Body of pancreas (tissue), 4 donors: ENCODE measurements around the gene CEP55. TPM values are rescaled to one million over a fixed set of nuclear protein-coding genes. Genes with fewer than 3 reads are reported as not detected.

Source experiments
- ATAC-seq: fragments of 150-250 bp; one replicate; pipeline ENCODE4 v1.9.1; 2016
- DNase-seq, 4 donors: peaks; one replicate each; pipeline ENCODE4 v3.0.0-alpha.2; 2019
- H3K27ac ChIP-seq, 4 donors: fragments of 200-600 bp; sonication (generic); 1 replicate in 3 of 4; 2 replicates in 1 of 4; pipeline versions ENCODE4 v1.5.1 to v1.6.1; 2016 to 2019; ENCODE audit warnings: mild to moderate bottlenecking in 1 of 4, mixed read lengths in 1 of 4, moderate library complexity in 1 of 4
- H3K27me3 ChIP-seq, 2 donors: fragments of 200-600 bp; sonication (generic); one replicate each; pipeline ENCODE4 v1.6.0; 2016; ENCODE audit warnings: mild to moderate bottlenecking in 1 of 2
- H3K36me3 ChIP-seq, 2 donors: fragments of 200-600 bp; sonication (generic); replicated peaks in 1 of 2; 2 replicates each; pipeline ENCODE4 v1.5.1; 2016; ENCODE audit warnings: low read depth in 2 of 2; ENCODE audit not compliant: insufficient read depth in 1 of 2
- H3K4me1 ChIP-seq: fragments of 200-600 bp; sonication (generic); one replicate; pipeline ENCODE4 v1.6.0; 2016
- H3K4me3 ChIP-seq, 2 donors: fragments of 200-600 bp; sonication (generic); 1 replicate in 1 of 2; 2 replicates in 1 of 2; pipeline ENCODE4 v1.5.1; 2016 to 2019
- H3K9me3 ChIP-seq, 3 donors: fragments of 200-600 bp; sonication (generic); 1 replicate in 2 of 3; 2 replicates in 1 of 3; pipeline ENCODE4 v1.5.1; 2016
- CTCF ChIP-seq, 7 experiments: fragments of 450-650 bp in 4 of 7; fragments of 200-600 bp in 3 of 7; sonication (generic) in 3 of 7; IDR thresholded peaks; one replicate each; pipeline ENCODE4 v1.5.1; 2016 to 2019; ENCODE audit warnings: antibody characterized with exemption in 7 of 7
- POLR2A ChIP-seq, 3 donors: fragments of 450-650 bp; IDR thresholded peaks; one replicate each; pipeline ENCODE4 v1.6.1; 2016; ENCODE audit warnings: antibody characterized with exemption in 3 of 3, mild to moderate bottlenecking in 2 of 3
- WGBS, 2 donors: methylation state at CpG; one replicate each; pipeline ENCODE4 v1.1.5; 2017; 5-methylcytosine and 5-hydroxymethylcytosine counted together
- intact Hi-C: fragments of 100-400 bp; cut with DNase I; formaldehyde crosslinking; loops from one replicate; pipeline ENCODE4 v1.15.1; 2023
- total RNA-seq, 2 donors: library from RNA; depleted of rRNA; stranded (reverse); fragments of >200 nt; gene quantifications; one replicate each; pipeline ENCODE4 v1.1.0, GENCODE V29; 2016

Gene CEP55
- total RNA-seq, 2 donors from 2014 or later = not detected

- no peak for ATAC-seq
- no peak overlapping the region for H3K4me3 ChIP-seq
- no peaks in the 10 kb centered on the region for H3K9me3 ChIP-seq
- intact Hi-C loops = no loop called here
- no peaks in the 10 kb centered on the region for H3K27me3 ChIP-seq
- DNase-seq = no peak
- H3K36me3 ChIP-seq = no peaks in the 10 kb centered on the region
- peaks cover 5% of the 10 kb centered on the region for H3K4me1 ChIP-seq
- TF ChIP-seq POLR2A (IDR thresholded peaks at IDR 0.05) (no peak), CTCF (IDR thresholded peaks at IDR 0.05) (no peak)
- no peak overlapping the region for H3K27ac ChIP-seq
- WGBS, 2 donors = 79 to 85% methylated on average over 2 of the region's 2 CpGs
Observed at GRCh38 chr10:93473161-93473560, 23.3 kb upstream of the CEP55 start.

GRCh38 chr10:93473804-93474472, 22.5 kb upstream of the CEP55 start:
- no peak for ATAC-seq
- H3K27me3 ChIP-seq = no peaks in the 10 kb centered on the region
- DNase-seq = no peak
- WGBS, 2 donors = 68 to 78% methylated on average over 7 of the region's 7 CpGs
- intact Hi-C loops = no loop called here
- H3K4me3 ChIP-seq = no peak overlapping the region
- TF ChIP-seq POLR2A (IDR thresholded peaks at IDR 0.05) (no peak), CTCF (IDR thresholded peaks at IDR 0.05) (no peak)
- no peaks in the 10 kb centered on the region for H3K9me3 ChIP-seq
- H3K36me3 ChIP-seq = no peaks in the 10 kb centered on the region
- no peak overlapping the region for H3K27ac ChIP-seq
- peaks cover 5% of the 10 kb centered on the region for H3K4me1 ChIP-seq

- intact Hi-C loops = no loop called here
Observed at GRCh38 chr10:93475227-93475626, 21.2 kb upstream of the CEP55 start.

GRCh38 chr10:93475871-93476270, 20.5 kb upstream of the CEP55 start:
- Histone ChIP-seq H3K36me3 (no peaks in the 10 kb centered on the region), H3K27ac (no peak overlapping the region), H3K4me1 (peaks cover 5% of the 10 kb centered on the region), H3K27me3 (no peaks in the 10 kb centered on the region), H3K9me3 (no peaks in the 10 kb centered on the region), H3K4me3 (no peak overlapping the region)
- intact Hi-C loops = no loop called here
- WGBS, 2 donors = 35 to 56% methylated on average over 2 of the region's 2 CpGs
- DNase-seq = no peak
- TF ChIP-seq CTCF (IDR thresholded peaks at IDR 0.05) (no peak), POLR2A (IDR thresholded peaks at IDR 0.05) (no peak)
- ATAC-seq = no peak

More at GRCh38 chr10:93475227-93475626, 21.2 kb upstream of the CEP55 start:
- peaks cover 5% of the 10 kb centered on the region for H3K4me1 ChIP-seq
- DNase-seq (no peak), ATAC-seq (no peak)
- no peak overlapping the region for H3K27ac ChIP-seq
- H3K27me3 ChIP-seq = no peaks in the 10 kb centered on the region
- H3K36me3 ChIP-seq = no peaks in the 10 kb centered on the region
- WGBS, 2 donors = 49 to 62% methylated on average over 2 of the region's 2 CpGs
- TF ChIP-seq POLR2A (IDR thresholded peaks at IDR 0.05) = no peak
- no peaks in the 10 kb centered on the region for H3K9me3 ChIP-seq
- no peak overlapping the region for H3K4me3 ChIP-seq

GRCh38 chr10:93476756-93477155, 19.7 kb upstream of the CEP55 start:
- peaks cover 5% of the 10 kb centered on the region for H3K4me1 ChIP-seq
- no peak overlapping the region for H3K27ac ChIP-seq
- no peak for TF ChIP-seq POLR2A (IDR thresholded peaks at IDR 0.05)
- no peaks in the 10 kb centered on the region for H3K36me3 ChIP-seq
- ATAC-seq = no peak
- DNase-seq = no peak
- H3K9me3 ChIP-seq = no peaks in the 10 kb centered on the region
- WGBS, 2 donors = 86 to 88% methylated on average over 2 of the region's 2 CpGs
- H3K27me3 ChIP-seq = no peaks in the 10 kb centered on the region
- intact Hi-C loops = no loop called here
- no peak overlapping the region for H3K4me3 ChIP-seq

- H3K4me3 ChIP-seq = no peak overlapping the region
- intact Hi-C loops = no loop called here
- no peaks in the 10 kb centered on the region for H3K27me3 ChIP-seq
- no peak overlapping the region for H3K27ac ChIP-seq
- DNase-seq (no peak), ATAC-seq (no peak)
- H3K36me3 ChIP-seq = no peaks in the 10 kb centered on the region
- no peaks in the 10 kb centered on the region for H3K9me3 ChIP-seq
- peaks cover 5% of the 10 kb centered on the region for H3K4me1 ChIP-seq
- TF ChIP-seq CTCF (IDR thresholded peaks at IDR 0.05) = no peak
- TF ChIP-seq POLR2A (IDR thresholded peaks at IDR 0.05) = no peak
- WGBS, 2 donors = 77 to 78% methylated on average over 6 of the region's 6 CpGs
Observed at GRCh38 chr10:93478873-93479272, 17.5 kb upstream of the CEP55 start.
